ENCODE results near the gene TMEM14C.

DNA sequence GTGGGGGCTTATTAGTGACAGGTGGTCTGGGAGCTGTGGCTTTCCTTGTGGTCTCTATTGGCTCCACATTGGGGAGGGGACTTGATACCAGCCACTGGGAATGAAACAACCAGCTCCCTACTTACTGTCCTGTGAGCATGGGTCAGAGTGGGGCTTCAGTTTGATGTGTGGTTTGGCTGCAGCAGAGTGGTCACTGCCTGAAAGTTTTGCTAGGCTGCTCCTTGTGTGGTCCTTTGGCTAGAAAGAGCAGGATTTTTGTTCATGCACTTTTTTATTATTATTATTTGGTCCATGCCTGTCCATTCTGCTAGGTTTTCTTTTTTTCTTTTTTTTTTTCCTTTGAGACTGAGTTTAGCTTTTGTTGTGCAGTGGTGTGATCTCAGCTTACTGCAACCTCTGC, 17.2 kb downstream of the TMEM14C start:
- TF ChIP-seq, protein P1, sequence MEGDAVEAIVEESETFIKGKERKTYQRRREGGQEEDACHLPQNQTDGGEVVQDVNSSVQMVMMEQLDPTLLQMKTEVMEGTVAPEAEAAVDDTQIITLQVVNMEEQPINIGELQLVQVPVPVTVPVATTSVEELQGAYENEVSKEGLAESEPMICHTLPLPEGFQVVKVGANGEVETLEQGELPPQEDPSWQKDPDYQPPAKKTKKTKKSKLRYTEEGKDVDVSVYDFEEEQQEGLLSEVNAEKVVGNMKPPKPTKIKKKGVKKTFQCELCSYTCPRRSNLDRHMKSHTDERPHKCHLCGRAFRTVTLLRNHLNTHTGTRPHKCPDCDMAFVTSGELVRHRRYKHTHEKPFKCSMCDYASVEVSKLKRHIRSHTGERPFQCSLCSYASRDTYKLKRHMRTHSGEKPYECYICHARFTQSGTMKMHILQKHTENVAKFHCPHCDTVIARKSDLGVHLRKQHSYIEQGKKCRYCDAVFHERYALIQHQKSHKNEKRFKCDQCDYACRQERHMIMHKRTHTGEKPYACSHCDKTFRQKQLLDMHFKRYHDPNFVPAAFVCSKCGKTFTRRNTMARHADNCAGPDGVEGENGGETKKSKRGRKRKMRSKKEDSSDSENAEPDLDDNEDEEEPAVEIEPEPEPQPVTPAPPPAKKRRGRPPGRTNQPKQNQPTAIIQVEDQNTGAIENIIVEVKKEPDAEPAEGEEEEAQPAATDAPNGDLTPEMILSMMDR (IDR thresholded peaks at IDR 0.05): no peak
- no peak for TF ChIP-seq POLR2A (IDR thresholded peaks at IDR 0.05)

All from tibial nerve (tissue), 3 donors.